Cardiac fibroblast (primary cell): ENCODE measurements around the gene DDX59.

Source experiments
- DNase-seq, 2 donors: peaks; one replicate each; pipeline versions ENCODE4 v3.0.0 to v3.0.0-alpha.2; 2010; ENCODE audit warnings: low read depth in 2 of 2
- H3K4me3 ChIP-seq, 2 donors: replicated peaks in 1 of 2; 1 replicate in 1 of 2; 2 replicates in 1 of 2; pipeline ENCODE4 v1.5.1; 2011; ENCODE audit warnings: low read depth in 2 of 2, low read length in 2 of 2, mild to moderate bottlenecking in 2 of 2, moderate library complexity in 1 of 2
- CTCF ChIP-seq: IDR thresholded peaks from one replicate; pipeline ENCODE4 v1.5.1; 2011; ENCODE audit warnings: low read depth, mild to moderate bottlenecking, low read length, inconsistent platforms

The DDX59 gene

GRCh38 chr1:200626853-200627534, 42.7 kb downstream of the DDX59 start:
- H3K4me3 ChIP-seq, result no peak overlapping the region
- no peak for DNase-seq
- no peak for TF ChIP-seq CTCF

DNA sequence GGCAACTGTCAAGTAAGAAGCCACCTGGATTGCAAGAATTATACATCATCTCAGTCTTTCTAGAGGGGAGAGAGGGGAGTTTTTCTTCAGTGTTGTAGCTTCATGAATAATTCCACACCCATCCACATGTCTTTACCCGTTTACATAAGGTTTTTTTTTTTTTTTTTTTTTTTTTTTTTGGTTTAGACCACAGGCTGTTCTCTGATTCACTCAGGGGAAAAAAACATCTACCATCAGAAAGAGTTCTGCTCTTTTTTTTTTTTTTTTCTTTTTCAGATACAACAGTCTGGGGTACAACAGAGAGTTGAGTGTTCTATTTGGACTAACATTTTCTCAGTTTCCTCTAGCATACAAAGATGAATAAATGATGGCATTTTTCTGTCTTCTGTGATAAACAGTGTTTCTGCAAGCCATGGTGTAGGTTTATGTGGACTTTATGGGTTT, 44.3 kb downstream of the DDX59 start:
- peak; percentile 18 to 53 for DNase-seq
- no peak overlapping the region for H3K4me3 ChIP-seq
- TF ChIP-seq CTCF, result no peak

- H3K4me3 ChIP-seq, result no peak overlapping the region
- TF ChIP-seq CTCF, result no peak
- DNase-seq, result peak in 1 of 2 donors; percentile 14
Observed at GRCh38 chr1:200624679-200625335, 44.9 kb downstream of the DDX59 start.

DNA sequence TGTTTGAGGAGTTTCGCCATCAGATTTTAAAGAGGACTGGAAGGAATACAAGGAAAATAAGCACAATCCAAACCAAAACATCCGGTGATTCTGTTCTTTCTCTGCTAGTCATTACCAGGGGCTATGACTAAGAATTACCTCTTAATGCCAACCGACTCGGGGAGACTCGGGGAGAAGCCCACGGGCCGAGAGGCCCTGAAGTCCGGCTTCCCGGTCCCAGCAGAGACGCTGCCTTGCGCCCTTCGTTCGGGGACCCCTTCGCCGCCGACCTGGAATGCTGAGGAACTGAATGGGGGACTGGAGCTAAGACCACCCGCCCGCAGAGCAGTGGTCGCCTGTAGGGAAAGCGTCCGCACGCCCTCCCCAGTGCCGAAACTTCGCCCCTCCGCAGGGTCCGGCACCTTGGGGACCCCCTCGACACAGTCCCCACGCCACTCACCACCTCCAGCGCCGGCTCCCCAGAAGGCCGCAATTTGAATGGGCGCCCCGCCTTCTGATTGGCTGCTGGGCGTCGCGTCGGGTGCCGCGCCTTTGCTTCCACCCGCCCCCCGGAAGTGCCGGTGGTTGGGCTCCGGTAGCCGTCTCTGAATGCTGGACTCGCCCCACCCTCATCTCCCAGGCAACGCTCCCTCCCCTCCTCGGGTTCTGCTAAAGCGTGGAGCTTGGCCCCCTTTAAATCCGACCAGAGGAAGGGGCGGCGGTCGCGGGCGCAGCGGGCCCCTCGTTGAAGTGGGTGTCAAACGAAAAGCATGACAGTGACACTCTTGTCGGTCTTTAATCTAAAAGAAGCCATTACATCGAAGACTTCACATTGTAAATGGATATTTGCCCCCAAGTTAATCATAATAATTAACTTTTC, 49.2 kb downstream of the DDX59 start, which contains the start of gene KIF14:
TSS of gene KIF14 (minus strand) at position 479 of the 859 bp plus-strand sequence. CDS start 2,028 bp downstream, outside the sequence.
- peak within 1 kb of the TSS; percentile 88 to 96 for H3K4me3 ChIP-seq
- TF ChIP-seq CTCF, result no peak
- peak; percentile 90 to 92 for DNase-seq

DNA sequence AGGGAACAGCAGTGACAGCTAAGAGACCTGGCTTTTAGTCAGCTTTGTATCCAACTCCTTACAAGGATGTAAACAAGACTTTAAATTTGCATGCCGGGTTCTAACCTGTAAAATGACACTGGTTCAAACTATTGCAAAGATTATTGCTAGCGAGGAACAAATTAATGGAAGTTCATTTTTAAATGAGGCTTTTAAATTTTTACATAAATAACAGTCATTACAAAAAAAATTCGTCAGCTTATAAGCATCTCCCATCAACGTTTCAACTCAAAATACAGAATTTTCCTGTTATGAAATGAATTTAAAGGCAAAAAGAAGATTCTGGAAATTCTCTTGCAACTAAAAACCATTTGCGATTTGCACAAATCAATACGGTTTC, 49.8 kb downstream of the DDX59 start:
- no peak for DNase-seq
- peak overlapping the region; percentile 88 to 96 for H3K4me3 ChIP-seq
- TF ChIP-seq CTCF, result no peak

DNA sequence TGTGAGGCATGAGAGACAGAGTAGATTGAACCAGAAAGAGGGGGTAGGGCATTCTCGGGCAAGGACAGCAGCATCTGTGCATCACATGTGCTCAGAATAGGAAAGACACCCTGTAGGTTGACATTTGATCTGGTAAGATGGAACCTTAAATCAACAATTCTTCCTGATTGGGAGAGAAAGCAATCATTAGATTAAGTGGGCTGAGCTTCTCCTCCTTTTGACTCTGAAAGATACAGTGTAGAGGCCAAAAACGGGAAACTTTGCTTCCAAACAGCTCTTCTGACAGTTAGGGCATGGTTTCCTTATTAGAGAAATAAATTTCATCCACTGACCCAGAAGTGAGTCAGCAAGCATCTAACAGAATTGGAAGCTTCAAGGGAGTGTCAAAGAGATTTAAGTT, 58.9 kb downstream of the DDX59 start:
- no peak overlapping the region for H3K4me3 ChIP-seq
- DNase-seq, result peak in 1 of 2 donors; percentile 8
- no peak for TF ChIP-seq CTCF
